SK-N-SH (cell line): Measurements from ENCODE around the gene PJA2. TPM values are rescaled to one million over a fixed set of nuclear protein-coding genes. Genes with fewer than 3 reads are reported as not detected.

Source experiments
- CTCF ChIA-PET: fragments of 300-600, 350-600 bp; formaldehyde crosslinking; extraction: SDS; loops from one replicate; lab custom pipeline; 2021; lab: Yijun Ruan, JAX
- POLR2A ChIA-PET: fragments of 350-600 bp; sonication (Branson Sonifier 250); formaldehyde crosslinking; extraction: SDS; loops from one replicate; lab custom pipeline; 2020; ENCODE audit warnings: antibody characterized with exemption, inconsistent platforms; lab: Yijun Ruan, JAX
- DNase-seq: peaks from one replicate; pipeline ENCODE4 v3.0.0; 2012
- H2AFZ ChIP-seq: fragments of 200-600 bp; sonication (generic); 2 replicates; pipeline ENCODE4 v1.8.1; 2016; ENCODE audit warnings: antibody characterized with exemption, mild to moderate bottlenecking, low read depth
- H3F3A ChIP-seq: fragments of 200-600 bp; sonication (generic); replicated peaks from 2 replicates; pipeline ENCODE3; 2016; ENCODE audit warnings: antibody characterized with exemption, mild to moderate bottlenecking; ENCODE audit not compliant: insufficient read depth
- H3K27ac ChIP-seq, 2 experiments: fragments of 200-500 bp in 1 of 2; fragments of 200-600 bp in 1 of 2; sonication (Bioruptor generic) in 1 of 2; sonication (generic), shearing (Covaris generic) in 1 of 2; 2 replicates each; pipeline versions ENCODE4 v1.5.1 to v1.6.1; 2014 to 2016; ENCODE audit warnings: low read depth in 2 of 2, inconsistent platforms in 1 of 2, low read length in 1 of 2, mild to moderate bottlenecking in 1 of 2, mixed read lengths in 1 of 2
- H3K27me3 ChIP-seq: fragments of 200-600 bp; sonication (generic), shearing (Covaris generic); 2 replicates; pipeline ENCODE4 v1.6.1; 2016; ENCODE audit warnings: mixed run types; ENCODE audit not compliant: insufficient read depth
- H3K36me3 ChIP-seq, 2 experiments: fragments of 200-500 bp in 1 of 2; fragments of 200-600 bp in 1 of 2; sonication (Bioruptor generic) in 1 of 2; sonication (generic) in 1 of 2; replicated peaks in 1 of 2; 2 replicates each; pipeline versions ENCODE3 to v1.5.1; 2014 to 2016; ENCODE audit warnings: low read length in 1 of 2, mild to moderate bottlenecking in 1 of 2; ENCODE audit not compliant: insufficient read depth in 2 of 2, control insufficient read depth in 1 of 2
- H3K4me1 ChIP-seq, 2 experiments: fragments of 200-500 bp in 1 of 2; fragments of 200-600 bp in 1 of 2; sonication (Bioruptor generic) in 1 of 2; sonication (generic), shearing (Covaris generic) in 1 of 2; 2 replicates each; pipeline versions ENCODE4 v1.5.1 to v1.6.1; 2014 to 2016; ENCODE audit warnings: low read depth in 1 of 2, low read length in 1 of 2, mixed run types in 1 of 2; ENCODE audit not compliant: insufficient read depth in 2 of 2, control insufficient read depth in 1 of 2
- H3K4me2 ChIP-seq: fragments of 200-600 bp; sonication (generic), shearing (Covaris generic); 2 replicates; pipeline ENCODE4 v1.6.1; 2017; ENCODE audit warnings: mixed run types
- H3K4me3 ChIP-seq, 2 experiments: fragments of 200-500 bp in 1 of 2; fragments of 200-600 bp in 1 of 2; sonication (Bioruptor generic) in 1 of 2; sonication (generic), shearing (Covaris generic) in 1 of 2; 2 replicates each; pipeline versions ENCODE4 v1.5.1 to v1.8.1; 2014 to 2016; ENCODE audit warnings: low read depth in 2 of 2, inconsistent platforms in 1 of 2, low read length in 1 of 2, mild to moderate bottlenecking in 1 of 2, mixed read lengths in 1 of 2, moderate library complexity in 1 of 2
- H3K79me2 ChIP-seq: fragments of 200-600 bp; sonication (generic); 2 replicates; pipeline ENCODE4 v1.8.1; 2017; ENCODE audit warnings: mild to moderate bottlenecking; ENCODE audit not compliant: insufficient read depth
- H3K9ac ChIP-seq: fragments of 200-600 bp; sonication (generic); 2 replicates; pipeline ENCODE4 v1.6.1; 2017; ENCODE audit warnings: mixed run types
- H3K9me2 ChIP-seq: fragments of 200-600 bp; sonication (generic); 2 replicates; pipeline ENCODE4 v1.6.1; 2017; ENCODE audit warnings: mixed run types
- H3K9me3 ChIP-seq: fragments of 200-600 bp; sonication (generic); 2 replicates; pipeline ENCODE4 v1.6.1; 2017; ENCODE audit warnings: mixed run types, mild to moderate bottlenecking, moderate library complexity
- H4K20me1 ChIP-seq: fragments of 200-600 bp; sonication (generic); 2 replicates; pipeline ENCODE4 v1.6.1; 2017; ENCODE audit warnings: mild to moderate bottlenecking, mixed run types; ENCODE audit not compliant: insufficient read depth
- CHD2 ChIP-seq: fragments of 150-350 bp; IDR thresholded peaks from 2 replicates; pipeline ENCODE4 v1.6.1; 2018; ENCODE audit warnings: low read length; ENCODE audit not compliant: partially characterized antibody
- ELF1 ChIP-seq: IDR thresholded peaks from 2 replicates; pipeline ENCODE4 v1.4.0; 2012
- EZH2phosphoT487 ChIP-seq: fragments of 200-600 bp; sonication (generic); IDR thresholded peaks from 2 replicates; pipeline ENCODE4 v1.6.1; 2017; ENCODE audit warnings: low read depth, mixed run types, mild to moderate bottlenecking, antibody characterized with exemption, moderate library complexity, borderline replicate concordance
- FOSL2 ChIP-seq: IDR thresholded peaks from 2 replicates; pipeline ENCODE4 v1.4.0; 2012; ENCODE audit warnings: low read depth, mild to moderate bottlenecking, moderate library complexity, borderline replicate concordance
- MXI1 ChIP-seq: IDR thresholded peaks from 2 replicates; pipeline ENCODE4 v1.6.1; 2012; ENCODE audit warnings: mild to moderate bottlenecking, low read depth, low read length, improper control_type of control experiment
- NRF1 ChIP-seq: IDR thresholded peaks from 2 replicates; pipeline ENCODE4 v1.6.1; 2012; ENCODE audit warnings: low read depth, mild to moderate bottlenecking, low read length
- RAD21 ChIP-seq: IDR thresholded peaks from 2 replicates; pipeline ENCODE4 v1.6.1; 2012; ENCODE audit warnings: mild to moderate bottlenecking, low read length
- RCOR1 ChIP-seq: fragments of 150-350 bp; IDR thresholded peaks from 2 replicates; pipeline ENCODE4 v1.6.1; 2017; ENCODE audit warnings: antibody characterized with exemption, low read length
- RFX5 ChIP-seq: IDR thresholded peaks from 2 replicates; pipeline ENCODE4 v1.6.1; 2012; ENCODE audit warnings: mild to moderate bottlenecking, improper control_type of control experiment, low read length
- RXRA ChIP-seq: IDR thresholded peaks from 2 replicates; pipeline ENCODE4 v1.4.0; 2012; ENCODE audit warnings: low read depth, mild to moderate bottlenecking, borderline replicate concordance
- TAF1 ChIP-seq: IDR thresholded peaks from 2 replicates; pipeline ENCODE4 v1.6.1; 2012; ENCODE audit warnings: low read depth, mild to moderate bottlenecking, low read length, moderate library complexity, borderline replicate concordance
- TCF12 ChIP-seq: IDR thresholded peaks from 2 replicates; pipeline ENCODE4 v1.4.0; 2012
- TEAD4 ChIP-seq: IDR thresholded peaks from 2 replicates; pipeline ENCODE4 v1.4.0; 2012; ENCODE audit warnings: mild to moderate bottlenecking, borderline replicate concordance; ENCODE audit not compliant: insufficient read depth
- WGBS: methylation state at CpG from one replicate; pipeline ENCODE4 v1.1.6; 2017; ENCODE audit warnings: low lambda C conversion rate; 5-methylcytosine and 5-hydroxymethylcytosine counted together
- polyA plus RNA-seq, 3 experiments: library from polyadenylated mRNA; depleted of rRNA; stranded (reverse); fragments of >200 nt; gene quantifications; 2 replicates each; pipeline ENCODE4 v1.2.3, GENCODE V29; 2012
- TF ChIP-seq, protein P1 (sequence below): fragments of 150-350 bp; IDR thresholded peaks from 2 replicates; pipeline ENCODE4 v1.6.1; 2017; ENCODE audit warnings: antibody characterized with exemption, low read length, low read depth, borderline replicate concordance
- TF ChIP-seq, protein P2 (sequence below): IDR thresholded peaks from 2 replicates; pipeline ENCODE4 v1.6.1; 2012; ENCODE audit warnings: mild to moderate bottlenecking, low read depth, low read length, moderate library complexity
- TF ChIP-seq, protein P3 (sequence below): IDR thresholded peaks from 2 replicates; pipeline ENCODE4; 2012

The PJA2 gene
- polyA plus RNA-seq, 1 of the 3 experiments (the other 2 are of a cell fraction): 30.7 TPM

DNA sequence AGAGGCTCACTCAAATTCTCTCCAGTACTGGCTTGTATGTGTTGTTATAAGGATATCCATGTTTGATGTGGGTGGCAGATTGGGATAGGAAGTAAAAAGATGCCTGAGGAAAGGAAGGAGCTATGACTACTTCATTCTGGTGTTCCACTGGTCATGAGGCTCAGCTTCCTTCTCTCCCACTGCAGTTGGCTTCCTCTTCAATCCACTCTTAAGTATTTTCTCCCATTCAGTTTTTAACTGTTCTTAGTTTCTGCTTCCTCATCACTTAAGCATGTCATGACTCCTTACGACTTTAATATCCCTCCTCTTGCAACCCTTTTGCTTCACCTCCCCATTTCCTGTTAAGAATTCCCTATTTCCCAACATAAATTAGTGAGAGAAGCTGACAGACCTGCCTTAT is 81.1 kb downstream of the PJA2 start (continued):
- TF ChIP-seq RFX5: no peak
- TF ChIP-seq, protein P1, sequence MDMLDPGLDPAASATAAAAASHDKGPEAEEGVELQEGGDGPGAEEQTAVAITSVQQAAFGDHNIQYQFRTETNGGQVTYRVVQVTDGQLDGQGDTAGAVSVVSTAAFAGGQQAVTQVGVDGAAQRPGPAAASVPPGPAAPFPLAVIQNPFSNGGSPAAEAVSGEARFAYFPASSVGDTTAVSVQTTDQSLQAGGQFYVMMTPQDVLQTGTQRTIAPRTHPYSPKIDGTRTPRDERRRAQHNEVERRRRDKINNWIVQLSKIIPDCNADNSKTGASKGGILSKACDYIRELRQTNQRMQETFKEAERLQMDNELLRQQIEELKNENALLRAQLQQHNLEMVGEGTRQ: no peak

DNA sequence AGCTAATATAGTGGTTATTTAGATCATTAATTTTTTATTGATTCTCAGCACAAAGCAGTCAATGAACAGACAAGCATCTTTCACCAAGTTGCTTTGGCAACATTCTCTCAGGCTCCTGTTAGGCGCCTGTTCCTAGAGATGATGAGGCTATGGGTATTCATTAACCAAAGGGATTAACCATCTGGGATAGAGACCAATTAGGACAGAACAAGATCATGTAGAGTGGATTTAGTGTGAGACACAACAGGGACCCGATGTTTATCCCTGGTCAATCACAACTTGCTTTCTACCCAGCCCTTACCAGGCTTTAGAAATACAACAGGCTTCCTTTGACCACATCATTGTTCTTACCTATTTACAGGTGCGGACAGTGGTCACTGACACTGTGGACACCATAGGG is 82.2 kb downstream of the PJA2 start:
- POLR2A ChIA-PET: interaction anchor here (0.9 kb wide), 1 partner anchor 82 kb away, joined by 3 read pairs; the partner anchor contains the start of gene PJA2
- Histone ChIP-seq H3K27me3 (no peaks in the 10 kb centered on the region), H3K9me2 (no peaks in the 10 kb centered on the region), H3K79me2 (no peaks in the 10 kb centered on the region), H3K9me3 (no peaks in the 10 kb centered on the region), H3K27ac (no peak overlapping the region), H4K20me1 (no peaks in the 10 kb centered on the region; the same call in 1 of the 2 replicates), H3F3A (peaks cover 6% of the 10 kb centered on the region), H3K4me1 (peaks cover 0 to 3% of the 10 kb centered on the region in 2 experiments; a peak in 1 of 4 replicates), H3K4me3 (no peak overlapping the region), H3K9ac (no peak overlapping the region), H3K36me3 (peaks cover 5 to 10% of the 10 kb centered on the region in 2 experiments), H2AFZ (no peak overlapping the region), H3K4me2 (no peak overlapping the region)
- WGBS: 94% methylated on average over 3 of the region's 3 CpGs
- TF ChIP-seq EZH2phosphoT487 (no peak), TAF1 (no peak), FOSL2 (no peak), RAD21 (no peak), TCF12 (no peak), CHD2 (no peak)
- no peak for DNase-seq
- CTCF ChIA-PET: interaction anchor here (1.4 kb wide), 1 partner anchor 182 kb away, joined by 3 read pairs; no protein-coding TSS in a partner anchor

DNA sequence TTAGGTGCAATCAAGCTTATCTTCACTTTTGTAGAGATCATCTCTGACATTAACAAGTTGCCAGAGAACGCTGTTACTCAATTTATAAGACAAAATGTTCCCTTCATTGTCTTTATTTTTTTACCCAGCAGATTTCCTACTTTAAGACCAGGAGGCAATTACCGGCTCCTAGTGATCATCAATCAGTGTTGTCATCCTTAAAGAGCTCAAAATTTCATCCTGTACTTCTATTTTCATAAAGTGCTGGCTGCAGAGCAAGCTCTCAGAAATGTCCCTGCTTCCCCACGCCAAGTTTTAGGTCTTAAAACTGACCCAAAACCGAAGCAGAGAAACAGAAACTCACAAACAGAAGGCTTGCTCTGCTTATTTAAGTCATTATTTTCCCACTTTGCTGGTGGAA is 82.9 kb downstream of the PJA2 start:
- WGBS: 97% methylated on average over 4 of the region's 4 CpGs
- no peak overlapping the region for H3K27ac ChIP-seq
- H2AFZ ChIP-seq: no peak overlapping the region
- H3K4me1 ChIP-seq: peaks cover 0 to 3% of the 10 kb centered on the region in 2 experiments; a peak in 1 of 4 replicates
- ChIA-PET CTCF (interaction anchor here (1.4 kb wide), 1 partner anchor 181 kb away, joined by 3 read pairs; no protein-coding TSS in a partner anchor), POLR2A (interaction anchor here (0.9 kb wide), 1 partner anchor 83 kb away, joined by 3 read pairs; the partner anchor contains the start of gene PJA2)
- H3K4me3 ChIP-seq: no peak overlapping the region
- no peaks in the 10 kb centered on the region for H3K9me2 ChIP-seq
- H3K36me3 ChIP-seq: peaks cover 4 to 10% of the 10 kb centered on the region in 2 experiments
- DNase-seq: no peak
- H3K79me2 ChIP-seq: no peaks in the 10 kb centered on the region
- no peaks in the 10 kb centered on the region for H3K9me3 ChIP-seq
- H3K4me2 ChIP-seq: no peak overlapping the region
- no peaks in the 10 kb centered on the region; the same call in 1 of the 2 replicates for H4K20me1 ChIP-seq
- peaks cover 6% of the 10 kb centered on the region for H3F3A ChIP-seq
- no peak overlapping the region for H3K9ac ChIP-seq
- TF ChIP-seq TEAD4: no peak
- TF ChIP-seq ELF1: no peak
- TF ChIP-seq RCOR1: no peak
- TF ChIP-seq NRF1: no peak
- TF ChIP-seq TCF12: no peak
- no peak for TF ChIP-seq EZH2phosphoT487
- no peak for TF ChIP-seq RXRA
- no peak for TF ChIP-seq FOSL2
- TF ChIP-seq, protein P2, sequence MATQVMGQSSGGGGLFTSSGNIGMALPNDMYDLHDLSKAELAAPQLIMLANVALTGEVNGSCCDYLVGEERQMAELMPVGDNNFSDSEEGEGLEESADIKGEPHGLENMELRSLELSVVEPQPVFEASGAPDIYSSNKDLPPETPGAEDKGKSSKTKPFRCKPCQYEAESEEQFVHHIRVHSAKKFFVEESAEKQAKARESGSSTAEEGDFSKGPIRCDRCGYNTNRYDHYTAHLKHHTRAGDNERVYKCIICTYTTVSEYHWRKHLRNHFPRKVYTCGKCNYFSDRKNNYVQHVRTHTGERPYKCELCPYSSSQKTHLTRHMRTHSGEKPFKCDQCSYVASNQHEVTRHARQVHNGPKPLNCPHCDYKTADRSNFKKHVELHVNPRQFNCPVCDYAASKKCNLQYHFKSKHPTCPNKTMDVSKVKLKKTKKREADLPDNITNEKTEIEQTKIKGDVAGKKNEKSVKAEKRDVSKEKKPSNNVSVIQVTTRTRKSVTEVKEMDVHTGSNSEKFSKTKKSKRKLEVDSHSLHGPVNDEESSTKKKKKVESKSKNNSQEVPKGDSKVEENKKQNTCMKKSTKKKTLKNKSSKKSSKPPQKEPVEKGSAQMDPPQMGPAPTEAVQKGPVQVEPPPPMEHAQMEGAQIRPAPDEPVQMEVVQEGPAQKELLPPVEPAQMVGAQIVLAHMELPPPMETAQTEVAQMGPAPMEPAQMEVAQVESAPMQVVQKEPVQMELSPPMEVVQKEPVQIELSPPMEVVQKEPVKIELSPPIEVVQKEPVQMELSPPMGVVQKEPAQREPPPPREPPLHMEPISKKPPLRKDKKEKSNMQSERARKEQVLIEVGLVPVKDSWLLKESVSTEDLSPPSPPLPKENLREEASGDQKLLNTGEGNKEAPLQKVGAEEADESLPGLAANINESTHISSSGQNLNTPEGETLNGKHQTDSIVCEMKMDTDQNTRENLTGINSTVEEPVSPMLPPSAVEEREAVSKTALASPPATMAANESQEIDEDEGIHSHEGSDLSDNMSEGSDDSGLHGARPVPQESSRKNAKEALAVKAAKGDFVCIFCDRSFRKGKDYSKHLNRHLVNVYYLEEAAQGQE: no peak
- TF ChIP-seq, protein P3, sequence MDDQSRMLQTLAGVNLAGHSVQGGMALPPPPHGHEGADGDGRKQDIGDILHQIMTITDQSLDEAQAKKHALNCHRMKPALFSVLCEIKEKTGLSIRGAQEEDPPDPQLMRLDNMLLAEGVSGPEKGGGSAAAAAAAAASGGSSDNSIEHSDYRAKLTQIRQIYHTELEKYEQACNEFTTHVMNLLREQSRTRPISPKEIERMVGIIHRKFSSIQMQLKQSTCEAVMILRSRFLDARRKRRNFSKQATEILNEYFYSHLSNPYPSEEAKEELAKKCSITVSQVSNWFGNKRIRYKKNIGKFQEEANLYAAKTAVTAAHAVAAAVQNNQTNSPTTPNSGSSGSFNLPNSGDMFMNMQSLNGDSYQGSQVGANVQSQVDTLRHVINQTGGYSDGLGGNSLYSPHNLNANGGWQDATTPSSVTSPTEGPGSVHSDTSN: no peak
- no peak for TF ChIP-seq MXI1
- no peaks in the 10 kb centered on the region for H3K27me3 ChIP-seq
